GM21723 (cell line): ENCODE data around the gene CDYL.

ENCODE experiments used
- ATAC-seq: cut with Tn5 transposase; IDR thresholded peaks from one replicate; pipeline ENCODE4 v1.9.1; 2021; ENCODE audit warnings: mild to moderate bottlenecking, moderate library complexity; ENCODE audit not compliant: unreplicated experiment

The CDYL gene

DNA sequence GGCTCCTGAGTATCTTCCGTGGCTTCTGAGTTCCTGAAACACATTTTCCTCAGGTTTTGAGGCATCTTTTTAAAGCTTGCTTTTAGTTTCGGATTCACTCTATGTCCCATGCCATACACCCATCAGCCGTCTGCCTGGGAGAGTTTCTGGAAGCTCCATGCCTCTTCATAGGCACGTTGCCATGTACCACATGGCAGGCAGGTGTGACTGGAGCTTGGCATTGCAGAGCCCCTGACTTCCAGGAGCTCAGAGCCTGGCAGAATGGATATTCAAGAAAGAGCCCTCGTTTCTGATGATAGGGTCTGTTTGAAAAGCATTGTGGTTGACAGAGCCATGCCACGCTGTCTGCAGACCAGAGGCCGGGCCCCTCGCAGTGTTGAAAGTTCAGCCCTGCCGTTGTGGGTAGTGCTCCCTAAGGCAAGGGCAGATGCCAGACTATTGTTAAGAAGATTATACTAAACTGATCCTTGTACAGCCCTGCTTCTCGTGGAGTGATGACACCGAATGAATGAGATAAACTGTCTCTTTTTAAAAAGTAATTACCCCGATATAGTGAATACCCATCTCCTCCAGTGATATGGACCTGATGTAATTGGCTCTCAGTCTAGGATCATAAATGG lies 127.7 kb downstream of the CDYL start:
- ATAC-seq: no peak

DNA sequence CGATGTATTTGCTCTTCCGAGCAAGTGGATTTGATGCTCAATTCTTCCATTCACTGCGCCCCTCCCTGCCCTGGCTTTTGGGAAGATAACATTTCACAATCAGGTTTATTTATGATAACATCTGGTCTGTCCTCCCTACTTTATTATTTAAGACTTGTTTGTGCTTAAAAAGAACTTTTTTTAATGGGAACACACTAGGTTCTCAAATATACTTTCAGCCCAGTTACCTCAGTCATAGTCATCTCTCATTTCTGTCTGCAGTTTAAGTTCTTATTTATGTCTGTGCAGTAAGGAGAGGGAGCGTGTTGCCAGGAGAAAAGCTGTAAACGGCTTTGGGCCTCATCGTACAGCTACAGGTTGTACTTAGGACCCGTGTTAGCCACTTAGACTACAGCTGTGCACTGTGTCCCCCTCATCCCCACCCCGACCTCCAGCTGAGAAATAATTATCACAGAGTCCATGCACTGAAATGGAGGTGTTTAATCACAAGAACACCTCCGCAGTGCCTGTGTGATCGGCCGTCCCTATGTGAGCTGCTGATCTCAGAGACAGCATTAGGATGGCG lies 128.3 kb downstream of the CDYL start:
- ATAC-seq: no peak

DNA sequence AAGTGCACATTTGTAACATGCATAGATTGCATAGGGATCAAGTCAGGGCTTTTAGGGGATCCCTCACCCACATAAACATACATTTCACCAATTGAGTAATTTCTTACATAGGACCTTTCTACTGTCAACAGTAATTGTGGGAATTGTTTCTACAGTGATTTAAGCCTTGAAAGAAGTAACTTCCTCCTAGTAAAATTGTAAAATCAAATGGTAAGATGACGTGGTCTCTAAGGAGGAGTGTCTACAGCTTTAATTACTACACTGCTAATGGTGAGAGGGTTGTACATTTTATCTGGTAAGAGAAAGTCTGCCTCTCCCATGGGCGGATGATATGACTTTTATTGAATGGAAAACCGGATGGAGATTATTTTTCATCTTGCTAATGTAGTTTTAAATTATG lies 129.6 kb downstream of the CDYL start:
- no peak for ATAC-seq

DNA sequence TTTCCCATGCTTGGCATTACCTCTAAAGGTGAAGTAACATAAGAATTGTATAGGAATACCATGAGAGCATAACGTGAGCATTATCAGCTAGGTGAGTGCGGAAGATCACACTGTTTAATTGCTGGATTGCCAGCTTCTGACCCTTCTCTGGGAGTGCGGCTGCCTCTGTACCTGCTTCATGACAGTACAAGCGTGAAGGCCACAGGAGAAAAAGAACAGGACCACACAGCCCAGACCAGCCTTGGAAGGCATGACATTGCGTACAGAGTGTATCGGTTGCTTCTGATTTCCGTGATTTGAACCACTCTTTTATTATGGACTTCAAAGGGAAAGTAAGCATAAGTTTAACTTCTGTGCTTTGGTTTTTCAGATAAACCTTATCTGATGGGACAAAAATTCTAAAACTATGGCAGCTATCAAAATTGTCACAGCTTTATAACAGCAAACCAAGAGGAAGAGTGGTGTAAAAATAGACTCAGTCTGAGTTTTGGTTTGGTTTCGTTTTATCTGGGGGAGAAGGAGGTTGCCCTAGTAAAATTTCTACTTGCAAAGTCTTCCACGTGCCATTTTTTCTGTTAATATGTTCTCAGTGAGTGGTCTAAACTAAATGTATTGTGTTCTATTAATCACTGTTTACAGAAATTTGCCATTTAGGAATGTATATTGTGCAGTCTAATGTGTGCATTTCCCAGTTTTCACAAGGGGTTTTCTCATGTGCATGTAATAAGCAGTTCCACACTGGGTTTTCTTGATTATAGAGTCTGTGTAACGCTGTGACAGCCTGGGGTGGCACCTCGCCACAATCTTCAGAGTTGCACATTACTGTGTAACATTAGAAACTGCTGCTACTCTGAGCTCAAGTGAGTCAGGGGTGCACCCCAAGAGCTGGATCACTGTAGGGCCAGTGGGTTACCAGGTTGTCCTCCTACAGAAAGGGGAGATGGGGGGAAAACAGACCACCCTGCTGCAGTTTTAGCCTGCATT lies 130.4 kb downstream of the CDYL start:
- ATAC-seq: peak; percentile 44

DNA sequence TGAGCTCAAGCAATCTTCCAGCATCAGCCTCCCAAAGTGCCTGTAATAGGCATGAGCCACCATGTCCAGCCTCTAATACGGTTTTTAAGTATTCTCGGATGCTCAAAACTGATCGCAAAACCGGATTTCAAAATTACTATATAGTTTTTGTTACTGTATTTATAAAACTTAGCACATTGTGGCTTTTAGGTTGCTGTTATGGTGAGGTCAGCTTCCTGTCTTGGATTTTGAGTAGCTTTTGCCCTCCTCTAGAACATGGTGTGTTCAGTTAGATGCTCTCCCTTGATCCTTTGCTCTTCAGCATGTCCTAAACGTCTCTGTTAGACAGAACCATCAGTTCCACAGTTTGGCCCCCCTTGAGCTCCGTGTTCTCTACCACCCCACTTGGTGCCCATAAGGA lies 131.4 kb downstream of the CDYL start:
- no peak for ATAC-seq

DNA sequence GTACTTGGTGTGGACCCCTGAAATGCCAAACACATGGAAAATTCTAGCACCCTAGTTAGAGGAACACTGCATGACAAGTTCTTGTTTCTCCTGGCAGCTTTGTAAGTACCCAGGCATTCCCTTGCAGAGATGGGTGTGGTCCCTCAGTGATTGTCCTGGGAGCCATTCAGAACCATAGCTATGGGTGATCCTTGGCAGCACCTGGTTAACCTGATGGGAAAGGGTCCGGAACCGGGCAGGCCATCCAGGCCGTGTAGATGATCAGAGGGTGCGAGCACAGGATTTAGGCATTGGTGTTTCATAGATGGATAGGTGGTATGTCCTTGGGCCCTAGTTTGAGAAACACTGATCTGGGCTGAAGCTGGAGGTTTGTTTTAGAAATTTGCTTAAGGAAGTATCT lies 131.9 kb downstream of the CDYL start:
- no peak for ATAC-seq

DNA sequence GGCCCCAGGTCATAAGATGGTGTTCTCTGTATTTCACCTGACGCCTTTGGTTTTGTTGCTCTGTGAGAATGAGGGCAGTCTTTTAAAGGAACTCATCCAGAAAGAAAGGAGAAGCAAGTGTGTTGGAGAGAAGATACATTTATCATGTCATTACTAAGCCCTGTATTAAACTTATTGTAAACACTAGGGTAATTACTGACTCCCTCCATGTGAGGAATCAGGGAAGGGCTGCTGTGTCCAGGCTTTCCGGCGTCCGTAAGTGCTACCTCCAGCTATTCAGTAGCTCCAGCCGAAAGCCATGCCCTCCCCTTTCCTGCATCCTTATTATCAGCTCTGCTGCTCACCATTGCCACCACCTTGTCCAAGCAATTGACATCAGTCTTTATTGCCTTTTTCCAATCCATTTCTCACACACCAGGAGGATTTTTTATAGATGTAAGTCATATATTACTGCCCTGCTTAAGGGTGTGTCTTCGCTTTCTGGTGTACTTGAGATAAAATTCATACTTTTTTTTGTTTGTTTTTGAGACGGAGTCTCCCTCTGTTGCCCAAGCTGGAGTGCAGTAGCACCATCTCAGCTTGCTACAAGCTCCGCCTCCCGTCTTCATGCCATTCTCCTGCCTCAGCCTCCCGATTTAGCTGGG lies 133.0 kb downstream of the CDYL start:
- no peak for ATAC-seq

DNA sequence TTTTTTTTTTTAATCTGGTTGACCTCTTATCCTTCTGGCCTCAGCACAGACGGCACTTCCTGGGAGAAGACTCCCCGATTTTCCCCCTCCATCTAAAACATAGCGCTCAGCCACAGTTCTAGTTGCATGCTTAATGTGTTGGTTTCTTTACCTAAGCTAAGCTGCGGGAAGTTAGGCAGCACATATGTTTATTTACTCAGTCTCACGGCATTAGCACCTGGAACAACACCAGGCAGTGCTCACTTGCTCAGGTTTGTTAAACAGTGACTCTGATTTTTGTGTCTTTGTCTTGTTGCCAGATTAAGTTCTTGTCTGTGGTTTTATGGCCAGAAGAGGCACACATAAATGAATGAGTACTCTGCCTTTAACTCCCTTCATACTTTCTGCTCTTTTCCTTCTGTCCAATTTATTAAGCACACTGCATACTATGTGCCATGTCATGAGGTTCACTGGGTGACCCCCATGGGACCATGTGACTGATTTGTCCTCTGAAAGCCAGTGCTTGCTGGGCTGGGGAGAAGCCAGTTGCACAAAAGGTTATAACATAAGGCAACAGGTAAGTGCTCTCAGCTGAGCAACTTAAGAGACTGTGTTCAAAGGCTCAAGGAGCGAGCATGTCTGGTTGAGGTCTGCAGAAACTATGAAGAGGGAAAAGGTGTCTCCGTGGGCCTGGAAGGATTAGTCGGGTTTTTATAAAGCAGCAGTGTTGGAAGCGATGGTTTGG lies 134.0 kb downstream of the CDYL start:
- ATAC-seq: no peak

DNA sequence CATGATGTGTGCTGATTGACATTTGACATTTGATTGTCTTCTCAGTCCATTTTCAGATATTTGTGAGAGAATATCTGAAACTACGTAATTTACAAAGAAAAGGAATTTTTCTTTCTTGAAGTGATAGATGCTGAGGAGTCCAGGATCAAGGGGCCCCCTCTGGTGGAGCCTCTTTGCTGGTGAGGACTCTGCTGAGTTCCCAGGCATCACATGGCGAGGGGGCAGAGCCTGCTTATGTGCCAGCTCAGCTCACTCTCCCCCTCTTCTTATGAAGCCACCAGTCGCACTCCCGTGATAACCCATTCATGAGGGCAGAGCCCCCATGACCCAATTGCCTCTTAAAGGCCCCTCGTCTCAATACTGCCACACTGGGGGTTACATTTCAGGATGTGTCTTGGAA lies 136.4 kb downstream of the CDYL start:
- ATAC-seq: no peak

DNA sequence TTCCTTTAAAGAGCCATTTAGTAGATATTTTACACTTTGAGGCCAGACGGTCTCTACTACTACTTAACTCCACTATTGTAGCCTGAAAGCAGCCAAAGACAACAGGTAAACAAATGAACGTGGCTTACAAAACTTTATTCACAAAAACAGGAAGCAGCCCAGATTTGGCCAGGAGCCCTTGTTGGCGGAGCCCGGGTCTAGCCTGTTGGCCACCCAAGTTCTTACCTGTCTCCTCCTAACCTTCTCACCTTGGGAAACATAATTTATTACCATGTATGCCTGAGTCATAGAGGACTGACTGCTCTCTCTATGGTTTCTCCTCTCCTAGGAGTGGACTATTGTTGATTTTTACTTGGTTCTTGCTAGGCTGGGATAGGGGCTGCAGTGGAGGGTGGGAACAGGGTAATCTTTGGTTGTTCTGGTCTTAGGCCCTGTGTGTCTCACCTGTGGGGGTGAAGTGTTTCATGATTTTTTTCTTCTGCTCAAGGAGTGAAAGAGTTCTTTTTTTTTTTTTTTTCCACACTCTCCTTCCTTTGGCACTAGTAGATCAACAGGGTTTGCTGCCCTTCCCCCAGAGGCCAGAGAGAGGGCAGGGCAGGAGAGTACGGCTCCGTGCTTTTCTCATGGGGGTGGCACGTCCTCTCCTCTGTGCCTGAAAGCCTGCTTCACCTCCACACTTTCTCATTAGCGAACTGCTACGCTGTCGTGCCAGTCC lies 137.7 kb downstream of the CDYL start:
- ATAC-seq: no peak

DNA sequence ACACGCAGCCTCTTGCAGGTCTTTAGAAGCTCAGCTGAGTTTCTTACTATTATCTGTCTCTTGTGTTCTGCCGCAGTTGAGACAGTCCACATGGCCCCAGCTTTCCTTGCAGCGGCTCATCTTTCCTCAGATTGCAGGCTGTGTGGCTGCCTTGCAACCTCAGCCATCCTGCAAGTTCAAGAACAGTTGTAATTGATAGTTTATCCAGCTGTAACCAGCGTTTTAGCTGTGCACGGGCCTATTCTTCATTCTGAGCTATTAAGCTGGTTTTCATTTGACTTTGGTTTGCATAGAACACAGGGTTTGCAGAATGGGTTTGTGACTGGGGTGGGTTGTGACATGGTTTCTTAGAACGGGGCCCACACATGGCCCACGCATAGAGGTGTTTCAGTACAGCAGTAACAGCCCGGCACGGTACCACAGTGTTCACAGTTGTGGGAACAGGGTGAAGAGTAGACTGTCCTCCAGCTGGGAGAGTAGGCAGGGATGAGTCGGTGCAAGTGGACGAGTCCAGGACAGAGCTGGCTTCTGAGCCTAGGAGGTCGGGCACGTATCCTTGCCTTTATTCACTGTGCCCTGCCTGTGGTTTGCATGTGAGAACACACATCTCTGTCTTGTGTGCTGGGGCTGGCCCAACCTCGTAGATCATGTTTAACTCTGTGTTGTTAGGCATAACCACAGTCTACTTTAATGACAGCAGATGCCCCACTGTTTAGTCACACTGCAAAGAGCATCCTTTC lies 138.4 kb downstream of the CDYL start:
- no peak for ATAC-seq

DNA sequence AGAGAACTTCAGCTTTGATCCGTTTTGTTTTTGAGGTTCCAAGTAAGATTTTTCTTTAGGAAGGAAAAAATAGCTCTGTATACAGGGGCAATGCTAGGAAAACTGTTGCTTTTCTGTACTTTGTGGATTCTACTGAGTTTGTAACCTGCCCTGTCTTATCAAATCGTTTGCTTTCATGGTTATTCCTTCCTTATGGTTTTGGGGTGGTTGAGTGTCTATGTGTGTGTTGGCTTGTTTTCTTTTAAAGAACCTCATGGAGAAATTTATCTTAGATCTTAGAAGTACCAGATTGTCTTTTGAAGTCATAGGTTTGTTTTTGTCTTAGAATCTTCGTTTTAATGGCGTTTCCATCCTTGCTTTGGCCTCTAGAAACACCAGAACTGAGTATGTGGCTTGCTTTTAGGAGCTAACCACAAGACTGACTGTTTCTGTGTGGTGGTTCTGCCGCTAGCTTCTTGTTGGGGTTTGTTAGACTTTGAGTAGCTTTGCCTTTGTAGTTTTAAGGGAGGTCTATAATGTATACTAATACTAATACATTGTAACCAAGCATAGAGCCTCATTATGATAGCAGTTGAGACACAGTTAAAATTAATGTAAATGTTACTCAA lies 140.9 kb downstream of the CDYL start:
- no peak for ATAC-seq

DNA sequence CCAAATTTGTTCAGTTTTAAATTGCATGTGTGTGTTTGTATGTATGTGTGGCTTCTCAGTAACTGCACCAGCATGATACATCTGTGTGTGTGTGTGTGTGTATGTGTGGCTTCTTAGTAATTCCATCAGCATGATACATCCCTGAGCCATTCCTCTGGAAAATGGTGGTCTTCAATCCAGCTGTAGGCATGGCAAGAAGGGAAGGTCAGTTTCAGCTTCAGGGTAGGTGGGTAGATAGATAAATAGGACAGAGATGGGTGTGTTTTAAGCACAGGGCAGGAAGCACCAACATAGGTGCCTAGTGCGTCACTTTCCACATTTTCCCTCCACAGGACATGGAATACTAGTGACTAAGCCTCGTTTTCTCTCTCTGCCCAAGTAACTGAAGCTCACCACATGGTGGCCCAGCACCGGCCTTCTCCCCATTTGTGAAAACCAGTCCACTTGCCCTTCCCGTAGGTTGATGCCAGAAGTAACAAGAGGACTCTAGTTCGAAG lies 144.8 kb downstream of the CDYL start:
- ATAC-seq: no peak

DNA sequence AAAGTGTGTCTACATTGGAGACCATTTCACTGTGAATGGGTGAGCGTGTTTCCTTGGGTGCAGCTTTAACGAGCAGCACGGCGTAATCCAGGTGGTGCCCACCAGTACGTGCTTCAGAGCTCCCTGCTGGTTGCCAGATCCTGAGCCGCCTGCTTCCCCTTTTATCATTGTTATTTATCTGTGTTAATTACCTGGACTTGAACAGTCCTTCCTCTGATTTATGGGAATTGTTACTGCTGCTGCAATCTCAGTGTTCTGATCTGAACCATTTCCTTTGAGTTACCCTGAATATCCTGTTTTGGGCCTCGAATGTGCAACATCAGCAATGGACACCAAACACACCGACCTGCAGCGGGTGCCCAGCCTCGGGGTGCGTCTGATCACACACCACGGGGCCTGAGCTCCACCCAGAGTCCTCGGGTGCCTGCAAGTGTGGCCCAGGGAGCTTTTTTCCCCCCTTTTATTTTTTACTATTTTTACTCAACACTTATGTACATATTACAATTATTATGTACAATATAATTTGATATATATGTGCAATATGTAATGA lies 146.4 kb downstream of the CDYL start:
- no peak for ATAC-seq

DNA sequence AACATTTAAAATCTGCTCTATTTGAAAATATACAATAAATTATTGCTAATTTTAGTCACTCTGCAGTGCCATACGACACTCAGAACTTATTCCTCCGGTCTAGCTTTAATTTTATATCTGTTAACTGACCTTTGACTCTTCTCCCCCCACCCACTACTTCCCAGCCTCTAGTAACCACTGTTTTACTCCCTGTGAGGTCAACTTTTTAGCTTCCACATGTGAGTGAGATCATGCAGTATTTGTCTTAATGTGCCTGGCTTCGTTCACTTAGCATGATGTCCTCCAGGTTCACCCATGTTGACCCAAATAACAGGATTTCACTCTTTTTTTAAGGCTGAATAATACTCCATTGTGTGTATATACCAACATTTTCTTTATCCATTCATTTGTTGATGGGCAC lies 146.9 kb downstream of the CDYL start:
- no peak for ATAC-seq

DNA sequence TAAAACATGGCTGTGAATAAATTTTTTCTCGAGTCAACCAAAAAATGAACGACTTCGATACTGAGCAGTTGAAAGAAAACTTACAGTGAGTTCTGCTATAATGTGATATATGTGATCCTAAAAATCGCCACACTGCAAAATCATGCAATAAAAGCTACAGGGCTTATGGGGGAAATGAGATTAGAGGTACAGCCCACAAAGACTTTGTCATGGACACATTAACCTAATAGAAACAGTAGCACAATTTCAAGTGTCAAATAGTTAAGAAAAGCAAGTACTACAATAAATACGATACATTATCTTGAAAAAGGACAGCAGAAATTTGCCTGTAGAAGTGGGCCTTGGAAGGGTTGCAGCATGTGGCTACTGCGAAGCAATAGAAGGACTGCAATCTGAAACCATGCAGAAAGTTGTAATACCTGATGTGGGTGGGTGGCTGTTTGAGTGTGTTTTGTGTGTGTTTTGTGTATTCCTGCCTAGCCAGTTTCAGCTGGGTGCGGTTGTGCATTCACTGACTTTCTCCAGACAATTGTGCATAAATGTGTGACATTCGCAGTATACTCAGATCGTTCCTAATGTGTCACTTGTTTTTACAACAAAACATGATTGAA lies 148.6 kb downstream of the CDYL start:
- no peak for ATAC-seq

DNA sequence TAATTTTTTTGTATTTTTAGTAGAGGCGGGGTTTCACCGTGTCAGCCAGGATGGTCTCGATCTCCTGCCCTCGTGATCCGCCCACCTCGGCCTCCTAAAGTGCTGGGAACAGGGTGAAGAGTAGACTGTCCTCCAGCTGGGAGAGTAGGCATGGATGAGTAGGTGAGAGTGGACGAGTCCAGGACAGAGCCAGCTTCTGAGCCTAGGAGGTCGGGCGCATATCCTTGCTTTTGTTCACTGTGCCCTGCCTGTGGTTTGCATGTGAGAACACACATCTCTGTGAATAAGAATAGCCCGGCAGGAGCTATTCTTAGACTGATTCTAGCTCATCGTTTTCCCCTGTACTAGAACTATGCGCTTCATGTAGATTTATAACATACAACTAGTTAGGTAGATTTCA lies 149.4 kb downstream of the CDYL start:
- ATAC-seq: no peak

DNA sequence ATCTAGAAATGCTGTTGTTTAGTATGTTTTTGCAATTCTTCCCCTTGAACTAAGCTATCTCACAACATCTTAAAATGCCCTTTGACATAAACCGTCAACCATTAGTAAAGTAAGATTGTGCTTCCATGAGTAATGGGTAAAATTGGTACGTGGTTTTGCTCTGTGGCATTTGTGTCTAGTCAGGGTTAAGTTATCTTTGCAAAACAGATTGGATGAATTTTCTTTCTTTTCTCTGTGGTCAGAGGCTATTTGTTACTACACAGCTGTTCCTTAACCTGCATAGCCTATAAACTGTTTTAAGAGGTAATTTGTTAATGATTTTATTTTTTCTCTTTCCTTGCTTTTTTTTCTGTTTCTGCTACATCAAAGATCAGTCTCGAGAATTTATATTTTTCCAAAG lies 152.2 kb downstream of the CDYL start:
- ATAC-seq: no peak
